Osteocyte (in vitro differentiated cells): ENCODE measurements around the gene FDPS. TPM values are rescaled to one million over a fixed set of nuclear protein-coding genes. Genes with fewer than 3 reads are reported as not detected.

ENCODE experiments used
- DNase-seq: peaks from one replicate; pipeline ENCODE4 v3.0.0; 2021; ENCODE audit warnings: mixed read lengths; ENCODE audit not compliant: unreplicated experiment; ENCODE audit errors: extremely low spot score
- H3K27ac Mint-ChIP-seq: one replicate; pipeline ENCODE4 v1.8.0; 2021; ENCODE audit warnings: mild to moderate bottlenecking, mixed read lengths; ENCODE audit not compliant: unreplicated experiment
- H3K27me3 Mint-ChIP-seq: one replicate; pipeline ENCODE4 v1.8.0; 2021; ENCODE audit warnings: mixed read lengths; ENCODE audit not compliant: unreplicated experiment
- H3K36me3 Mint-ChIP-seq: one replicate; pipeline ENCODE4 v1.8.0; 2021; ENCODE audit warnings: mixed read lengths; ENCODE audit not compliant: unreplicated experiment
- H3K4me1 Mint-ChIP-seq: one replicate; pipeline ENCODE4 v1.8.0; 2021; ENCODE audit warnings: mixed read lengths; ENCODE audit not compliant: unreplicated experiment
- H3K4me3 Mint-ChIP-seq: one replicate; pipeline ENCODE4 v1.8.0; 2021; ENCODE audit warnings: mild to moderate bottlenecking, moderate library complexity, mixed read lengths; ENCODE audit not compliant: unreplicated experiment
- H3K9me3 Mint-ChIP-seq: one replicate; pipeline ENCODE4 v1.8.0; 2021; ENCODE audit warnings: mixed read lengths; ENCODE audit not compliant: unreplicated experiment
- CTCF ChIP-seq: fragments of 200-600 bp; sonication (generic); IDR thresholded peaks from 2 replicates; pipeline ENCODE4 v1.5.0; 2021; ENCODE audit warnings: antibody characterized with exemption, mild to moderate bottlenecking, moderate library complexity
- total RNA-seq: library from RNA; stranded (reverse); gene quantifications from 2 replicates; pipeline ENCODE4 v1.2.1, GENCODE V29; 2021

FDPS gene
- total RNA-seq, 1 donor from 2014 or later: 119 TPM

GRCh38 chr1:155307247-155307740, 1.4 kb upstream of the FDPS start:
- Mint-ChIP-seq H3K4me3 (peak overlapping the region; percentile 18), H3K27me3 (no peaks in the 10 kb centered on the region), H3K9me3 (no peaks in the 10 kb centered on the region), H3K36me3 (no peaks in the 10 kb centered on the region), H3K4me1 (peaks cover 26% of the 10 kb centered on the region), H3K27ac (peak overlapping the region; percentile 94)
- DNase-seq: no peak
- TF ChIP-seq CTCF: peak; percentile 40

GRCh38 chr1:155309423-155310021, 856 bp downstream of the FDPS start:
- Mint-ChIP-seq H3K4me3 (peak overlapping the region; percentile 97), H3K36me3 (peaks cover 7% of the 10 kb centered on the region), H3K27me3 (no peaks in the 10 kb centered on the region), H3K4me1 (peaks cover 26% of the 10 kb centered on the region), H3K9me3 (no peaks in the 10 kb centered on the region), H3K27ac (peak overlapping the region; percentile 94)
- no peak for TF ChIP-seq CTCF
- no peak for DNase-seq

- DNase-seq: no peak
- peaks cover 7% of the 10 kb centered on the region for H3K36me3 Mint-ChIP-seq
- H3K4me1 Mint-ChIP-seq: peaks cover 18% of the 10 kb centered on the region
- no peak overlapping the region for H3K27ac Mint-ChIP-seq
- H3K9me3 Mint-ChIP-seq: no peaks in the 10 kb centered on the region
- TF ChIP-seq CTCF: no peak
- H3K4me3 Mint-ChIP-seq: no peak overlapping the region
- no peaks in the 10 kb centered on the region for H3K27me3 Mint-ChIP-seq
Observed at GRCh38 chr1:155313261-155313660, 4.6 kb downstream of the FDPS start.

GRCh38 chr1:155316922-155317321, 8.3 kb downstream of the FDPS start:
- Mint-ChIP-seq H3K9me3 (no peaks in the 10 kb centered on the region), H3K27ac (no peak overlapping the region), H3K4me1 (peaks cover 18% of the 10 kb centered on the region), H3K36me3 (peaks cover 12% of the 10 kb centered on the region), H3K4me3 (no peak overlapping the region), H3K27me3 (no peaks in the 10 kb centered on the region)
- no peak for TF ChIP-seq CTCF
- DNase-seq: no peak

GRCh38 chr1:155318082-155318481, 9.4 kb downstream of the FDPS start:
- no peak overlapping the region for H3K27ac Mint-ChIP-seq
- peaks cover 10% of the 10 kb centered on the region for H3K36me3 Mint-ChIP-seq
- no peak overlapping the region for H3K4me3 Mint-ChIP-seq
- peaks cover 25% of the 10 kb centered on the region for H3K4me1 Mint-ChIP-seq
- H3K9me3 Mint-ChIP-seq: no peaks in the 10 kb centered on the region
- no peaks in the 10 kb centered on the region for H3K27me3 Mint-ChIP-seq
- no peak for TF ChIP-seq CTCF
- no peak for DNase-seq
